Heart left ventricle (tissue), 16 donors: Measurements from ENCODE around the gene MTUS2. TPM values are rescaled to one million over a fixed set of nuclear protein-coding genes. Genes with fewer than 3 reads are reported as not detected.

Experiments
- ATAC-seq, 4 donors: fragments of 200-7000 bp; cut with Tn5 transposase; one replicate each; pipeline ENCODE4 v1.9.1; 2020 to 2022; ENCODE audit warnings: moderate library complexity in 4 of 4, mild to moderate bottlenecking in 3 of 4, moderate number of reproducible peaks in 1 of 4
- DNase-seq, 5 donors: peaks; one replicate each; pipeline ENCODE4 v3.0.0-alpha.2; 2020
- H3K27ac ChIP-seq, 12 donors: fragments of 200-600 bp; sonication (generic) in 4 of 12; one replicate each; pipeline versions ENCODE4 v1.5.0 to v1.8.0; 2016 to 2022; ENCODE audit warnings: mild to moderate bottlenecking in 2 of 12
- H3K27me3 ChIP-seq, 9 donors: fragments of 200-600 bp; sonication (generic) in 2 of 9; one replicate each; pipeline versions ENCODE4 v1.5.1 to v1.8.0; 2016 to 2022; ENCODE audit warnings: mild to moderate bottlenecking in 3 of 9
- H3K36me3 ChIP-seq, 9 donors: fragments of 200-600 bp; sonication (generic) in 2 of 9; one replicate each; pipeline versions ENCODE4 v1.5.0 to v1.8.0; 2018 to 2022; ENCODE audit warnings: mild to moderate bottlenecking in 2 of 9
- H3K4me1 ChIP-seq, 12 donors: fragments of 200-600 bp; sonication (generic) in 4 of 12; one replicate each; pipeline versions ENCODE4 v1.5.0 to v1.8.0; 2016 to 2022; ENCODE audit warnings: mild to moderate bottlenecking in 3 of 12
- H3K4me3 ChIP-seq, 12 donors: fragments of 200-600 bp; sonication (generic) in 4 of 12; one replicate each; pipeline versions ENCODE4 v1.5.0 to v1.8.0; 2017 to 2022; ENCODE audit warnings: mild to moderate bottlenecking in 9 of 12, moderate library complexity in 4 of 12
- H3K9me3 ChIP-seq, 12 donors: fragments of 200-600 bp; sonication (generic) in 4 of 12; one replicate each; pipeline versions ENCODE4 v1.5.0 to v1.8.0; 2016 to 2022; ENCODE audit warnings: mild to moderate bottlenecking in 1 of 12
- POLR2A ChIP-seq, 2 donors: fragments of 450-650 bp; IDR thresholded peaks; one replicate each; pipeline ENCODE4 v1.6.1; 2017; ENCODE audit warnings: antibody characterized with exemption in 2 of 2, mild to moderate bottlenecking in 2 of 2, moderate library complexity in 2 of 2
- WGBS, 4 donors: extraction: QIAGEN DNeasy Blood & Tissue Kit in 2 of 4; methylation state at CpG; one replicate each; pipeline versions ENCODE4 v1.1.5 to v1.1.7; 2013 to 2018; 5-methylcytosine and 5-hydroxymethylcytosine counted together
- intact Hi-C, 10 donors: fragments of 100-400 bp; cut with DNase I; formaldehyde crosslinking; loops; one replicate each; pipeline versions ENCODE4 v1.11.1 to v1.14.2; 2022
- polyA plus RNA-seq, 2 donors: library from polyadenylated mRNA; stranded (reverse); fragments of 200-250 nt; gene quantifications; one replicate each; pipeline ENCODE4 v1.2.3, GENCODE V29; 2013
- total RNA-seq, 9 donors: library from RNA; depleted of rRNA in 2 of 9; stranded (reverse); fragments of >200 nt in 2 of 9; fragmentation: NEBNext Ultra II Directional in 3 of 9; extraction: Animal tissue kit (Norgen Biotek cat#: 25700) in 3 of 9; gene quantifications; one replicate each; pipeline versions ENCODE4 v1.1.0 to v1.2.4, GENCODE V29; 2016 to 2023
- TF ChIP-seq, protein P1 (sequence below), 12 donors: fragments of 200-600 bp; sonication (generic) in 4 of 12; IDR thresholded peaks; one replicate each; pipeline versions ENCODE4 v1.5.0 to v1.8.0; 2018 to 2022; ENCODE audit warnings: antibody characterized with exemption in 12 of 12, mild to moderate bottlenecking in 5 of 12
- donor health status: ischemic (EF 13 %, LVEDD 7.1; RV severe dilation, severe dysfunction).
- donor health status: healthy with polysubstance abuse.
- donor health status: DM: no; HTN: yes; CAD: no.
- donor health status: DM: no; HTN: no; CAD: no.
- donor health status: ischemic (EF 25% LVEDD 6.9; RV normal size, moderate dysfunction).
- donor health status: ischemic (EF 25% LVEDD 5.7; RV mildly dilated, moderate dysfunction).
- donor health status: healthy.
- donor health status: DM: yes; HTN: yes; CAD: no.
- donor health status: ischemic (EF 35%, LVEDD 5.7; RV mildly dilated, moderate dysfunction).
- donor health status: nonischemic (EF 11% LVEDD 7.7; RV severe dilation, severe dysfunction).
- donor health status: DM: yes; HTN: yes; CAD: no.
- donor health status: PGD.
- donor health status: ischemic (EF 29% LVEDD 5.4; RV normal size, mild dysfunction).
- donor health status: nonischemic (EF 23%, LVEDD 6.1; RV moderate dilation, normal function).

Gene MTUS2
- total and polyA plus RNA-seq, 11 donors: 28.7 to 174 (median 67.9) TPM

DNA sequence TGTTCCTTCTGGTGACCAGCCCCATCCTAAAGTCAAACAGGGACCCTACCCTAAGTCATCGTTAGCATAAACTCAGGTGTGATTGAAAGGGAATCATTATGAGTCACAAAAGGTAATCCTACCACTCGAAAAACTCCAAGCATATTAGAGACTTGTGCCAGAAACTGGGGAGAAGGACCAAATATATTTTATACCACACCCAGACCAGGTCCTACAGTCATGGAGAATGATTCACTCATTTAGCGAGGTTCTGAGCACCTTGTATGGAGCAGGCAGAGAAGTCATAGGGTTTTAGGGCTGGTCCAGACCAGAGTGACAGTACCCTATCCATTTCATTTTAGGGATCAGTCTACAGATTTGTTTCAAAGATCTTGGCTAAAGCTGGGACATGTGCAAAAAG is 625.9 kb downstream of the MTUS2 start:
- TF ChIP-seq POLR2A (IDR thresholded peaks at IDR 0.05): no peak
- TF ChIP-seq, protein P1, sequence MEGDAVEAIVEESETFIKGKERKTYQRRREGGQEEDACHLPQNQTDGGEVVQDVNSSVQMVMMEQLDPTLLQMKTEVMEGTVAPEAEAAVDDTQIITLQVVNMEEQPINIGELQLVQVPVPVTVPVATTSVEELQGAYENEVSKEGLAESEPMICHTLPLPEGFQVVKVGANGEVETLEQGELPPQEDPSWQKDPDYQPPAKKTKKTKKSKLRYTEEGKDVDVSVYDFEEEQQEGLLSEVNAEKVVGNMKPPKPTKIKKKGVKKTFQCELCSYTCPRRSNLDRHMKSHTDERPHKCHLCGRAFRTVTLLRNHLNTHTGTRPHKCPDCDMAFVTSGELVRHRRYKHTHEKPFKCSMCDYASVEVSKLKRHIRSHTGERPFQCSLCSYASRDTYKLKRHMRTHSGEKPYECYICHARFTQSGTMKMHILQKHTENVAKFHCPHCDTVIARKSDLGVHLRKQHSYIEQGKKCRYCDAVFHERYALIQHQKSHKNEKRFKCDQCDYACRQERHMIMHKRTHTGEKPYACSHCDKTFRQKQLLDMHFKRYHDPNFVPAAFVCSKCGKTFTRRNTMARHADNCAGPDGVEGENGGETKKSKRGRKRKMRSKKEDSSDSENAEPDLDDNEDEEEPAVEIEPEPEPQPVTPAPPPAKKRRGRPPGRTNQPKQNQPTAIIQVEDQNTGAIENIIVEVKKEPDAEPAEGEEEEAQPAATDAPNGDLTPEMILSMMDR (IDR thresholded peaks at IDR 0.05): no peak
- Histone ChIP-seq H3K27me3 (no peaks in the 10 kb centered on the region), H3K4me1 (peaks cover 0 to 45% (median 9%) of the 10 kb centered on the region in 12 donors), H3K4me3 (no peak overlapping the region), H3K36me3 (no peaks in the 10 kb centered on the region), H3K27ac (no peak overlapping the region), H3K9me3 (no peaks in the 10 kb centered on the region)
- WGBS, 4 donors: 83 to 92% (median 85%) methylated on average over 3 of the region's 3 CpGs
- no peak for DNase-seq
- no peak for ATAC-seq
- intact Hi-C loops: no loop called here

DNA sequence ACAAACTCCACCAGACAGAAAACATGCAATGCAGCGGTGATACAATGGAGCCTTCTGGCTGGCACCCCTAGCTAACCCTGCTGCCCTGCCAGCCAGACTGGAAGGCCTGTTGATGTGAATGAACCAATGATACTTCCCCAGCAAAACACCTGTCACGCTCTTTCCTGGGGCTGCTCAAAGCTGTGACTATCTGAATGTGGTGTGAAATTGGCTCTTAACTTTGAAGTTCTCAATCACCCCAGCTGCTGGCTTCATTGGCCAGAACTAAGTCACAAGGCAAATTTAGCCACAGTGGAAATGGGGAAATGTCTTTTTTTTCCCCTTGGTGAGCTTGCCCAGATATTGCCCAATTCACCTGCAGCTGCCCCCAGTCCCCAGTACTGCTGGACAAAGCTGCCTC is 628.0 kb downstream of the MTUS2 start:
- intact Hi-C loops: no loop called here
- peaks cover 0 to 28% (median 6%) of the 10 kb centered on the region in 12 donors for H3K4me1 ChIP-seq
- TF ChIP-seq POLR2A (IDR thresholded peaks at IDR 0.05): no peak
- TF ChIP-seq, protein P1 (IDR thresholded peaks at IDR 0.05): no peak
- no peaks in the 10 kb centered on the region for H3K36me3 ChIP-seq
- H3K4me3 ChIP-seq: no peak overlapping the region
- DNase-seq: peak in 1 of 5 donors; percentile 39
- ATAC-seq: peak in 3 of 4 donors; percentile 60 to 79 (median 72)
- H3K27me3 ChIP-seq: no peaks in the 10 kb centered on the region
- WGBS, 4 donors: 46 to 70% (median 52%) methylated on average over 2 of the region's 2 CpGs
- peak overlapping the region in 8 of 12 donors; percentile 18 to 52 (median 32) for H3K27ac ChIP-seq
- no peaks in the 10 kb centered on the region for H3K9me3 ChIP-seq

DNA sequence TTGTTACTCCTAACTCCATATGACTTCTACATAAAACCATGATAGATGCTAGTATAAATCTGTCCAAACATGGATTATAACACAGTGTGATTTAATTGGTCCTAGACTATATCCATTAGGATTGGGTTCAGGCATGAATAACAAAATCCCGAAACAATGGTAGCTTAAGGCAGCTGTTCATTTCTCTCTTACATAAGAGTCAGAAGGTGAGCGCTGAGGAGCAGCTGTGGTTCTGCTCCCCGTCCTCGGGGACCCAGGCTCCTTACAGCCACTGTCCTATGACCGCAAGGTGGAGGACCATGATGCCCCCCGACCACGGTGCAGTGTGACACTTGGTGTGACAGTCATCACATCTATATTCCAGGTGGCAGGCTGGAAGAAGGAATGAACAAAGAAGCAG is 629.6 kb downstream of the MTUS2 start:
- TF ChIP-seq POLR2A (IDR thresholded peaks at IDR 0.05): no peak
- TF ChIP-seq, protein P1 (IDR thresholded peaks at IDR 0.05): no peak
- H3K4me1 ChIP-seq: peaks cover 0 to 31% (median 7%) of the 10 kb centered on the region in 12 donors
- H3K4me3 ChIP-seq: no peak overlapping the region
- no peaks in the 10 kb centered on the region for H3K9me3 ChIP-seq
- no peaks in the 10 kb centered on the region for H3K27me3 ChIP-seq
- no peaks in the 10 kb centered on the region for H3K36me3 ChIP-seq
- ATAC-seq (no peak), DNase-seq (no peak)
- no peak overlapping the region for H3K27ac ChIP-seq
- WGBS, 4 donors: 83 to 97% (median 93%) methylated on average over 7 of the region's 7 CpGs
- intact Hi-C loops: no loop called here

DNA sequence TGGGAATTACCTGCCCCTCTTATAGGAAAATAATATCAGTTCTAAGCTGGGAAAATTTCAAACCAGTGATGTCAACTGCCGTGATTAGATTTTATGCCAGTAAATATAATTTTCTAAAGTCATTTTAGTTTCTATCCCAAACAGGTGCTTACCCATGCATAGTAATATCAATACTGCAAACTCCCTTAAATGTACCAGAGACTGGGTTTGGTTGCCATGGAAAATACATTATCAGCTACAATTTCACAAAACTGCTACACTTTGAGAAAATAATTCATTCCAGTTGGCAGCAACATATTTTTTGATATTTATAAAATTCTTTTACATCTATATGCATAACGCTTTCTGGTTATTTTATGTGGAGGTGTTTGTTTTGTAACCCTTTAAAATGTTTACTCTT is 631.8 kb downstream of the MTUS2 start:
- Histone ChIP-seq H3K36me3 (no peaks in the 10 kb centered on the region), H3K4me3 (no peak overlapping the region), H3K9me3 (no peaks in the 10 kb centered on the region), H3K4me1 (peaks cover 0 to 38% (median 7%) of the 10 kb centered on the region in 12 donors), H3K27ac (no peak overlapping the region), H3K27me3 (no peaks in the 10 kb centered on the region)
- DNase-seq: no peak
- ATAC-seq: no peak
- TF ChIP-seq, protein P1 (IDR thresholded peaks at IDR 0.05): no peak
- TF ChIP-seq POLR2A (IDR thresholded peaks at IDR 0.05): no peak
- intact Hi-C loops: no loop called here
- WGBS, 4 donors: 81 to 95% (median 91%) methylated on average over 2 of the region's 2 CpGs
